ENCODE data around the gene MON1A.

MON1A gene

GRCh38 chr3:49867871-49868321 is 61.7 kb downstream of the MON1A start:
- Histone ChIP-seq H3K36me3 (ENCODE audit: insufficient read depth, low read length) (no peaks in the 10 kb centered on the region), H3K9ac (ENCODE audit: low read depth, low read length) (no peak overlapping the region), H3K9me3 (ENCODE audit: control insufficient read depth, insufficient read depth, low read length) (no peaks in the 10 kb centered on the region)

GRCh38 chr3:49867400-49867799 is 62.2 kb downstream of the MON1A start:
- Histone ChIP-seq H3K4me1 (ENCODE audit: insufficient read depth, low read length) (no peaks in the 10 kb centered on the region; the same call in 1 of the 2 replicates), H3K9ac (ENCODE audit: low read depth, low read length) (no peak overlapping the region), H3K9me3 (ENCODE audit: control insufficient read depth, insufficient read depth, low read length) (no peaks in the 10 kb centered on the region), H3K36me3 (ENCODE audit: insufficient read depth, low read length) (no peaks in the 10 kb centered on the region)

More at GRCh38 chr3:49867871-49868321, 61.7 kb downstream of the MON1A start:
- no peaks in the 10 kb centered on the region; the same call in 1 of the 2 replicates for H3K4me1 ChIP-seq (ENCODE audit: insufficient read depth, low read length)

GRCh38 chr3:49865198-49865784 is 64.3 kb downstream of the MON1A start:
- Histone ChIP-seq H3K9ac (ENCODE audit: low read depth, low read length) (no peak overlapping the region), H3K4me1 (ENCODE audit: insufficient read depth, low read length) (no peaks in the 10 kb centered on the region; the same call in 1 of the 2 replicates), H3K9me3 (ENCODE audit: control insufficient read depth, insufficient read depth, low read length) (no peaks in the 10 kb centered on the region), H3K36me3 (ENCODE audit: insufficient read depth, low read length) (no peaks in the 10 kb centered on the region)

GRCh38 chr3:49864505-49864904 is 65.1 kb downstream of the MON1A start:
- no peaks in the 10 kb centered on the region for H3K36me3 ChIP-seq (ENCODE audit: insufficient read depth, low read length)
- no peaks in the 10 kb centered on the region for H3K4me1 ChIP-seq (ENCODE audit: insufficient read depth, low read length)
- no peak overlapping the region for H3K9ac ChIP-seq (ENCODE audit: low read depth, low read length)
- H3K9me3 ChIP-seq (ENCODE audit: control insufficient read depth, insufficient read depth, low read length), result no peaks in the 10 kb centered on the region

- Histone ChIP-seq H3K9ac (ENCODE audit: low read depth, low read length) (no peak overlapping the region), H3K9me3 (ENCODE audit: control insufficient read depth, insufficient read depth, low read length) (no peaks in the 10 kb centered on the region), H3K36me3 (ENCODE audit: insufficient read depth, low read length) (no peaks in the 10 kb centered on the region), H3K4me1 (ENCODE audit: insufficient read depth, low read length) (peaks cover 5% of the 10 kb centered on the region)
Measured at GRCh38 chr3:49859576-49860305, 69.9 kb downstream of the MON1A start.

Measured in ES-I3 (cell line).